SK-N-SH treated with all-trans-retinoic acid at 6 μM for 48 hours (cell line): ENCODE results near the gene GTF2A1.

Source experiments
- ARNTL ChIP-seq: fragments of 450-650 bp; formaldehyde crosslinking; IDR thresholded peaks from 2 replicates; pipeline ENCODE4 v1.5.0; 2020; ENCODE audit warnings: low read depth, mild to moderate bottlenecking, moderate library complexity, borderline replicate concordance
- GLIS3 ChIP-seq: fragments of 250-450 bp; sonication (Bioruptor Pico); IDR thresholded peaks from 2 replicates; pipeline ENCODE4 v1.5.0; 2020; ENCODE audit warnings: mild to moderate bottlenecking, moderate library complexity
- POU6F1 ChIP-seq: fragments of 250-450 bp; sonication (Bioruptor Pico); IDR thresholded peaks from 2 replicates; pipeline ENCODE4 v1.8.0; 2021; ENCODE audit warnings: low read depth, mild to moderate bottlenecking, moderate library complexity, borderline replicate concordance
- TCF4 ChIP-seq: fragments of 250-450 bp; sonication (Bioruptor Pico); IDR thresholded peaks from 2 replicates; pipeline ENCODE4 v1.8.0; 2021; ENCODE audit warnings: mild to moderate bottlenecking, moderate library complexity, borderline replicate concordance
- ZC3H10 ChIP-seq: fragments of 250-450 bp; sonication (Bioruptor Pico); IDR thresholded peaks from 2 replicates; pipeline ENCODE4 v1.5.1; 2021; ENCODE audit warnings: mild to moderate bottlenecking, moderate library complexity
- ZNF565 ChIP-seq: fragments of 450-650 bp; formaldehyde crosslinking; conservative IDR thresholded peaks from 2 replicates; pipeline ENCODE4 v1.5.0; 2020; ENCODE audit warnings: low read depth, mild to moderate bottlenecking, moderate library complexity

- no peak for TF ChIP-seq GLIS3 (CRISPR knock-in tag)
- no peak for TF ChIP-seq ARNTL (CRISPR knock-in tag)
- TF ChIP-seq TCF4 (CRISPR knock-in tag), result no peak
- no peak for TF ChIP-seq ZC3H10 (CRISPR knock-in tag)
- TF ChIP-seq ZNF565, result no peak
- no peak for TF ChIP-seq POU6F1 (CRISPR knock-in tag)
Measured at GRCh38 chr14:81265636-81266169, 44.9 kb upstream of the GTF2A1 start.
